Adrenal gland (tissue), 5 donors: Measurements from ENCODE around the gene EHBP1.

ENCODE experiments used
- CTCF ChIP-seq, 6 experiments: fragments of 450-650 bp in 4 of 6; fragments of 200-600 bp in 2 of 6; sonication (generic) in 1 of 6; IDR thresholded peaks; 1 replicate in 5 of 6; 2 replicates in 1 of 6; pipeline versions ENCODE4 v1.5.1 to v1.8.0; 2016 to 2021; ENCODE audit warnings: antibody characterized with exemption in 6 of 6, mild to moderate bottlenecking in 2 of 6, moderate library complexity in 1 of 6
- POLR2A ChIP-seq, 2 donors: fragments of 450-650 bp; IDR thresholded peaks; one replicate each; pipeline ENCODE4 v1.6.1; 2017; ENCODE audit warnings: antibody characterized with exemption in 2 of 2, mild to moderate bottlenecking in 2 of 2, moderate library complexity in 1 of 2
- donor health status: DM: no; HTN: no; CAD: no.

GRCh38 chr2:62783679-62784078, 78.2 kb downstream of the EHBP1 start:
- TF ChIP-seq CTCF (IDR thresholded peaks at IDR 0.05), result no peak
- no peak for TF ChIP-seq POLR2A (IDR thresholded peaks at IDR 0.05)
